Hepatocyte (in vitro differentiated cells): ENCODE results near the gene CMSS1. TPM values are rescaled to one million over a fixed set of nuclear protein-coding genes. Genes with fewer than 3 reads are reported as not detected.

Experiments
- DNase-seq: peaks from one replicate; pipeline ENCODE4 v3.0.0-alpha.2; 2016; ENCODE audit warnings: low spot score
- H2AFZ ChIP-seq: fragments of 200-600 bp; sonication (generic); 2 replicates; pipeline ENCODE4 v1.6.0; 2016; ENCODE audit warnings: antibody characterized with exemption, mild to moderate bottlenecking
- H3K27ac ChIP-seq: fragments of 200-600 bp; sonication (generic); 2 replicates; pipeline ENCODE4 v1.5.1; 2016; ENCODE audit warnings: mild to moderate bottlenecking
- H3K27me3 ChIP-seq: fragments of 200-600 bp; sonication (generic); 2 replicates; pipeline ENCODE4 v1.6.1; 2016
- H3K36me3 ChIP-seq: fragments of 200-600 bp; sonication (generic); replicated peaks from 2 replicates; pipeline ENCODE4 v1.5.1; 2016; ENCODE audit warnings: low read depth; ENCODE audit not compliant: insufficient read depth
- H3K4me1 ChIP-seq: fragments of 200-600 bp; sonication (generic); 2 replicates; pipeline ENCODE4 v1.5.1; 2016; ENCODE audit warnings: mild to moderate bottlenecking, moderate library complexity; ENCODE audit not compliant: insufficient read depth
- H3K4me2 ChIP-seq: fragments of 200-600 bp; sonication (generic); 2 replicates; pipeline ENCODE4 v1.6.0; 2016
- H3K4me3 ChIP-seq: fragments of 200-600 bp; sonication (generic); 2 replicates; pipeline ENCODE4 v1.5.1; 2016; ENCODE audit warnings: mild to moderate bottlenecking
- H3K79me2 ChIP-seq: fragments of 200-600 bp; sonication (generic); 2 replicates; pipeline ENCODE4 v1.6.0; 2017; ENCODE audit warnings: mild to moderate bottlenecking
- H3K9me2 ChIP-seq: fragments of 200-600 bp; sonication (generic); replicated peaks from 2 replicates; pipeline ENCODE4 v1.6.0; 2017; ENCODE audit warnings: mild to moderate bottlenecking; ENCODE audit not compliant: insufficient read depth
- H3K9me3 ChIP-seq: fragments of 200-600 bp; sonication (generic); 2 replicates; pipeline ENCODE4 v1.5.1; 2016; ENCODE audit warnings: low read depth, mild to moderate bottlenecking
- H4K20me1 ChIP-seq: fragments of 200-600 bp; sonication (generic); 2 replicates; pipeline ENCODE4 v1.6.0; 2016; ENCODE audit warnings: mild to moderate bottlenecking; ENCODE audit not compliant: insufficient read depth, poor library complexity, severe bottlenecking
- EZH2 ChIP-seq: fragments of 200-600 bp; sonication (generic); IDR thresholded peaks from 2 replicates; pipeline ENCODE4 v1.6.1; 2016; ENCODE audit warnings: antibody characterized with exemption, mild to moderate bottlenecking, borderline replicate concordance
- EZH2phosphoT487 ChIP-seq: fragments of 200-600 bp; sonication (generic); IDR thresholded peaks from one replicate; pipeline ENCODE4 v1.6.1; 2018; ENCODE audit warnings: antibody characterized with exemption, mild to moderate bottlenecking, low read depth, moderate library complexity; ENCODE audit not compliant: unreplicated experiment, severe bottlenecking
- WGBS: methylation state at CpG from one replicate; pipeline ENCODE4 v1.1.6; 2016; ENCODE audit warnings: low lambda C conversion rate; ENCODE audit errors: missing lambda C conversion rate; 5-methylcytosine and 5-hydroxymethylcytosine counted together
- polyA plus RNA-seq: library from polyadenylated mRNA; unstranded; fragments of >200 nt; fragmentation: Nextera tagmentation; extraction: Ambion mirVana; gene quantifications from 2 replicates; pipeline ENCODE4 v1.2.1, GENCODE V29; 2016
- total RNA-seq: library from RNA; depleted of rRNA; stranded (reverse); fragments of >200 nt; gene quantifications from 2 replicates; pipeline ENCODE4 v1.2.3, GENCODE V29; 2014
- TF ChIP-seq, protein P1 (sequence below): fragments of 200-600 bp; sonication (generic); IDR thresholded peaks from 2 replicates; pipeline ENCODE4 v1.5.1; 2016; ENCODE audit warnings: antibody characterized with exemption, mild to moderate bottlenecking; ENCODE audit not compliant: poor library complexity

Gene CMSS1
- total and polyA plus RNA-seq, 2 experiments from 2014 or later = 11.8 to 17.0 TPM

DNA sequence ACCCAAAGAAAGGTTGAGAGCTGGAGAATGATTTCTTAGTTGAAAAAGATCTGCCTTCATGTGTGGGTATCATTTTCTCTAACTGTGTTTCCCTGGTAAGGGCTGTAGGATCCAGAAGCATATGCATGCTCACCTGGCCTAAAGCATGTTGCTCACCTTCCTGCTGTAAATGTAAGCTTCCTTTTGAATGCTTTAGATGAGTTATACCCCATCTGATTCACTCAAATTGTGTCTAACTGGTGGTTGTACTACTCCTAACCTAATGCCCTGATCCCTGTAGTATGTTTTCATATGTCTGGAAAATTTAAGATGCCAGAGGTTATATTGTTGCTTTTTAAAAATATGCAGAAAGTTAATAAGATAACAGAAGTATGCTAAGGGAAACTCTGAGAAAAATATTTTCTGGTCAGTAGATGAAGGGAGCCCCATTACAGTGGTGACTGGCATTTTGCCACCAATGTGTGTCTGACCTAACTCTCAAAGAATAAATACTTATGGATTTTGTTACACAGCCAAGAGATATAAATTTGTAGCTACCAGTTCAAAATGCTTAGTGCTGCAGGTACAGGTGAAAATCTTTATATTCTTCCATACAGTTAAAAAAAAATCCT, 289.0 kb downstream of the CMSS1 start:
- H3K27ac ChIP-seq = peak overlapping the region; percentile 32
- peak overlapping the region; percentile 16 for H3K4me2 ChIP-seq
- TF ChIP-seq, protein P1, sequence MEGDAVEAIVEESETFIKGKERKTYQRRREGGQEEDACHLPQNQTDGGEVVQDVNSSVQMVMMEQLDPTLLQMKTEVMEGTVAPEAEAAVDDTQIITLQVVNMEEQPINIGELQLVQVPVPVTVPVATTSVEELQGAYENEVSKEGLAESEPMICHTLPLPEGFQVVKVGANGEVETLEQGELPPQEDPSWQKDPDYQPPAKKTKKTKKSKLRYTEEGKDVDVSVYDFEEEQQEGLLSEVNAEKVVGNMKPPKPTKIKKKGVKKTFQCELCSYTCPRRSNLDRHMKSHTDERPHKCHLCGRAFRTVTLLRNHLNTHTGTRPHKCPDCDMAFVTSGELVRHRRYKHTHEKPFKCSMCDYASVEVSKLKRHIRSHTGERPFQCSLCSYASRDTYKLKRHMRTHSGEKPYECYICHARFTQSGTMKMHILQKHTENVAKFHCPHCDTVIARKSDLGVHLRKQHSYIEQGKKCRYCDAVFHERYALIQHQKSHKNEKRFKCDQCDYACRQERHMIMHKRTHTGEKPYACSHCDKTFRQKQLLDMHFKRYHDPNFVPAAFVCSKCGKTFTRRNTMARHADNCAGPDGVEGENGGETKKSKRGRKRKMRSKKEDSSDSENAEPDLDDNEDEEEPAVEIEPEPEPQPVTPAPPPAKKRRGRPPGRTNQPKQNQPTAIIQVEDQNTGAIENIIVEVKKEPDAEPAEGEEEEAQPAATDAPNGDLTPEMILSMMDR = no peak
- TF ChIP-seq EZH2phosphoT487 (no peak), EZH2 (no peak)

DNA sequence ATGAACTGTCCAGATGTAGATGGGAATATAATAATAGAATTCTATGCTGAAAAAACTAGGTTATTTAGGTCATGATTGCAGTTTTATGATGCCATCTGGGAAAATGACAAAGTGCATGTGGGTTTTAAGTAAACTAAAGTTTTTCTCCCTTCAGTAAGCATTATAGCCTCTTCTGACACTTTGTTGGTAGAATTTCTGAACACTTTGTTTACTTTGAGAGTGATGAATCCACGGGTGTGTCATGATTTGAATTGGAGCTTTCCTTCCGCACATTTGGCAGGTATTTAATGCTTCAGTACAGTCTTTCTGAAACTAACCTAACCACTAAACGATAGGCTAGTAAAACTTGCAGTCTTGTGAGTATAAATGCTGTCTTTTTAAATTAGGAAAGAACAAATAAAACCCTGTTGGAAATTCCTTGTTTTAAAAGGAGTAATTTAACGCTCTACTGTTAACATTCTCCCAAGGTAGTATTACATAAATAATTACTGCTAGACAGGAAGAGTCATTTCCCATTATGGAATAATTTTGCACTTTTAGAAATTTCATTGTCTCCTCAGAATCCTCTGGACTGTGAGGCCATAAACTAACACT, 289.7 kb downstream of the CMSS1 start:
- Histone ChIP-seq H3K4me3 (no peak overlapping the region), H3K27ac (peak overlapping the region; percentile 32), H3K36me3 (no peaks in the 10 kb centered on the region), H2AFZ (no peak overlapping the region), H3K4me1 (peaks cover 58% of the 10 kb centered on the region), H3K79me2 (no peaks in the 10 kb centered on the region), H3K4me2 (peak overlapping the region; percentile 16), H3K9me3 (no peaks in the 10 kb centered on the region), H3K27me3 (no peaks in the 10 kb centered on the region), H3K9me2 (no peaks in the 10 kb centered on the region), H4K20me1 (no peaks in the 10 kb centered on the region)
- 27% methylated on average over 4 of the region's 4 CpGs for WGBS
- DNase-seq = no peak
- no peak for TF ChIP-seq EZH2phosphoT487
- TF ChIP-seq EZH2 = no peak
- TF ChIP-seq, protein P1 = no peak

More for the DNA sequence above, 289.0 kb downstream of the CMSS1 start:
- H3K27me3 ChIP-seq = no peaks in the 10 kb centered on the region
- no peaks in the 10 kb centered on the region for H3K79me2 ChIP-seq
- peaks cover 58% of the 10 kb centered on the region for H3K4me1 ChIP-seq
- no peaks in the 10 kb centered on the region for H3K36me3 ChIP-seq
- DNase-seq = no peak
- no peaks in the 10 kb centered on the region for H4K20me1 ChIP-seq
- no peaks in the 10 kb centered on the region for H3K9me3 ChIP-seq
- H2AFZ ChIP-seq = no peak overlapping the region
- no peaks in the 10 kb centered on the region for H3K9me2 ChIP-seq
- H3K4me3 ChIP-seq = no peak overlapping the region

DNA sequence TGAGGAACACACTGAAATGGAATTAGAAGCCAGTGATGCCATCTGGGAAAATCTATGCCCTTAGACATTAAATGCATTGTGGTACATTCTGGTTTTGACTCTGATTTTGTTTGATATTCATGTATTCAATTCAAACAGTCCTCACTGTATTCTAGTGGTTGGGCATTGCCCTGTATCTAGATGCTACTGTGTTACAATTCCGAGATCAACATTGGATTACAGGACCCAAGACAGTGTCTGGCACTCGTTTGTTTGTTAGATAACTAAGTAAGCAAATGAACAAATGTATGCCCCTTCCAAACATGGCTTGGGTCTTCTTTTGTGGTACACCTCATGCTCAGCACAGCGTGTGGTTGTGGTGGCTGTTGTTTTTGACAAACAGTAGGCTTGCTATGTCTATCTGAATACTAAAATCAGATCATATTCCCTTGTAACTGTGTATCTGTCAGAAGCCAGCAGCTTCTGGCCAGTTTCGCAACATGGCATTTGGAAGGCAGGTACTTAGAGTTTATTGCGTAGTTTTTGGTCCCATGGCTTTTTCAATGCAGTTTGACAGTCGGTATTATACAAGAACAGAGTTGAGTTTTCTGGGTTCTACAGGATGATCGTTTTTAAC, 290.9 kb downstream of the CMSS1 start:
- 83% methylated on average over 7 of the region's 7 CpGs for WGBS
- Histone ChIP-seq H2AFZ (no peak overlapping the region), H4K20me1 (no peaks in the 10 kb centered on the region), H3K27me3 (no peaks in the 10 kb centered on the region), H3K36me3 (no peaks in the 10 kb centered on the region), H3K27ac (no peak overlapping the region), H3K4me3 (no peak overlapping the region), H3K79me2 (no peaks in the 10 kb centered on the region), H3K9me2 (no peaks in the 10 kb centered on the region), H3K9me3 (no peaks in the 10 kb centered on the region), H3K4me1 (peaks cover 51% of the 10 kb centered on the region), H3K4me2 (no peak overlapping the region)
- TF ChIP-seq EZH2 (no peak), EZH2phosphoT487 (no peak)
- TF ChIP-seq, protein P1 = no peak
- DNase-seq = no peak
